Right renal pelvis (tissue), 4 donors: Measurements from ENCODE around the gene TEX264. TPM values are rescaled to one million over a fixed set of nuclear protein-coding genes. Genes with fewer than 3 reads are reported as not detected.

ENCODE experiments used
- DNase-seq, 4 donors: peaks; one replicate each; pipeline ENCODE4 v3.0.0-alpha.2; 2013; ENCODE audit warnings: low read depth in 4 of 4, low spot score in 3 of 4, missing footprints in 1 of 4
- polyA plus RNA-seq, 4 donors: library from polyadenylated mRNA; unstranded; fragments of 120-200 nt; gene quantifications; one replicate each; pipeline ENCODE4 v1.2.1, GENCODE V29; 2013; ENCODE audit not compliant: insufficient read length in 4 of 4

Gene TEX264
- polyA plus RNA-seq, 4 donors: 59.2 to 70.5 (median 65.1) TPM

DNA sequence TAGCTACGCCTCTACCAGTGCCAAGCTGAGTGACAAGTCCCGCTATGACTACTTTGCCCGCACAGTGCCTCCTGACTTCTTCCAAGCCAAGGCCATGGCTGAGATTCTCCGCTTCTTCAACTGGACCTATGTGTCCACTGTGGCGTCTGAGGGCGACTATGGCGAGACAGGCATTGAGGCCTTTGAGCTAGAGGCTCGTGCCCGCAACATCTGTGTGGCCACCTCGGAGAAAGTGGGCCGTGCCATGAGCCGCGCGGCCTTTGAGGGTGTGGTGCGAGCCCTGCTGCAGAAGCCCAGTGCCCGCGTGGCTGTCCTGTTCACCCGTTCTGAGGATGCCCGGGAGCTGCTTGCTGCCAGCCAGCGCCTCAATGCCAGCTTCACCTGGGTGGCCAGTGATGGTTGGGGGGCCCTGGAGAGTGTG lies 41.5 kb downstream of the TEX264 start:
- DNase-seq: no peak

GRCh38 chr3:51712963-51713362 lies 41.9 kb downstream of the TEX264 start:
- no peak for DNase-seq

DNA sequence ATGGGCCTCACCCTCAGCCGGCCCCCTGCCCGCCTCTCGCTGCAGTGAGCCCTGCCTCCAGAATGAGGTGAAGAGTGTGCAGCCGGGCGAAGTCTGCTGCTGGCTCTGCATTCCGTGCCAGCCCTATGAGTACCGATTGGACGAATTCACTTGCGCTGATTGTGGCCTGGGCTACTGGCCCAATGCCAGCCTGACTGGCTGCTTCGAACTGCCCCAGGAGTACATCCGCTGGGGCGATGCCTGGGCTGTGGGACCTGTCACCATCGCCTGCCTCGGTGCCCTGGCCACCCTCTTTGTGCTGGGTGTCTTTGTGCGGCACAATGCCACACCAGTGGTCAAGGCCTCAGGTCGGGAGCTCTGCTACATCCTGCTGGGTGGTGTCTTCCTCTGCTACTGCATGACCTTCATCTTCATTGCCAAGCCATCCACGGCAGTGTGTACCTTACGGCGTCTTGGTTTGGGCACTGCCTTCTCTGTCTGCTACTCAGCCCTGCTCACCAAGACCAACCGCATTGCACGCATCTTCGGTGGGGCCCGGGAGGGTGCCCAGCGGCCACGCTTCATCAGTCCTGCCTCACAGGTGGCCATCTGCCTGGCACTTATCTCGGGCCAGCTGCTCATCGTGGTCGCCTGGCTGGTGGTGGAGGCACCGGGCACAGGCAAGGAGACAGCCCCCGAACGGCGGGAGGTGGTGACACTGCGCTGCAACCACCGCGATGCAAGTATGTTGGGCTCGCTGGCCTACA lies 44.4 kb downstream of the TEX264 start:
- DNase-seq: no peak

GRCh38 chr3:51715977-51716294 lies 44.9 kb downstream of the TEX264 start:
- no peak for DNase-seq

- DNase-seq: no peak
Observed at GRCh38 chr3:51716805-51717204, 45.8 kb downstream of the TEX264 start.

GRCh38 chr3:51717446-51717845 lies 46.4 kb downstream of the TEX264 start:
- DNase-seq: no peak

DNA sequence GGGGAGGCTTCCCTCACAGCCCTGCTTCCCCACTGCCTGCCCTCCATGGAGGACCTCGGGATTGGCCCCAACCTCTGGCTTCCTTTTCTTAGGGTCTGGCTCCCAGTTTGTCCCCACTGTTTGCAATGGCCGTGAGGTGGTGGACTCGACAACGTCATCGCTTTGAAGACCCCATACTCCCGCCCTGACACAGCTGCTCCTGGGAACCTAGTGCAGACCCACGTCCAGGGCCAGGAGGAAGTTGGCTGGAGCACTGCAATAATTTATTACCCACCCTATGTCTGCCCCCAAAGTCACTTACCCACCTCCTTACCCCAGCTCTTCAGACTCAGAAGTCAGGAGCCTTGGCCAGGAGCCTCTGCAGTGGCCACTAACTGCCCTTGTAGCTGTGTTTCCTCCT lies 46.9 kb downstream of the TEX264 start:
- no peak for DNase-seq

GRCh38 chr3:51718547-51719409 lies 47.7 kb downstream of the TEX264 start:
- peak in 2 of 4 donors; percentile 13 to 18 for DNase-seq

DNA sequence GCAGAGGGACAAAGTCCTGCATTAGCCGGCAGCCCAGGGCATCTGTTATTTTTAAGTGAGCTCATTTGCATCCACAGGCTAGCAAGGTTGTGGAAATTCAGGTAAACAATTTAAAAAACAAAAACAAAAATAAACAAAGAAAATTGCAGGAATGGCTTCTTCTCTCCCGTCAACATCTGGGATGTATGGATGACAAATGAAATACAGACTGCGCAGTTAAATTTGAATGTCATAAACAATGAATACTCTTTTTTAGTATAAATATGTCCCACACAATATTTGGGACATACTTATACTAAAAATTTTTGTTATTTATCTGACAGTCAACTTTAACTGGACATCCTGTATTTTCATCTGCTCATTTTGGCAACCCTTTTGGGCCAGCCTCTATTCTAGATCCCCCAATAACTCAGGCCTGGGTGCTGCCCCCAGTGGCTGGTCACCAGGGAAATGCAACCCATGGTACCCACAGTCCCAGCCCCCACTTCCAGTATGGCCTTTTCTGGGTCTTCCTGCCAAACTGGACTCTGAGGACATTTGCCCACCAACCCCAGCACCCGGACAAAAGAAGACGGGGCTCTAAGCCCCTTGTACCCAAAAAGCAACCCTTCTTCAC lies 48.5 kb downstream of the TEX264 start:
- DNase-seq: no peak

GRCh38 chr3:51720292-51721061 lies 49.4 kb downstream of the TEX264 start:
- no peak for DNase-seq

DNA sequence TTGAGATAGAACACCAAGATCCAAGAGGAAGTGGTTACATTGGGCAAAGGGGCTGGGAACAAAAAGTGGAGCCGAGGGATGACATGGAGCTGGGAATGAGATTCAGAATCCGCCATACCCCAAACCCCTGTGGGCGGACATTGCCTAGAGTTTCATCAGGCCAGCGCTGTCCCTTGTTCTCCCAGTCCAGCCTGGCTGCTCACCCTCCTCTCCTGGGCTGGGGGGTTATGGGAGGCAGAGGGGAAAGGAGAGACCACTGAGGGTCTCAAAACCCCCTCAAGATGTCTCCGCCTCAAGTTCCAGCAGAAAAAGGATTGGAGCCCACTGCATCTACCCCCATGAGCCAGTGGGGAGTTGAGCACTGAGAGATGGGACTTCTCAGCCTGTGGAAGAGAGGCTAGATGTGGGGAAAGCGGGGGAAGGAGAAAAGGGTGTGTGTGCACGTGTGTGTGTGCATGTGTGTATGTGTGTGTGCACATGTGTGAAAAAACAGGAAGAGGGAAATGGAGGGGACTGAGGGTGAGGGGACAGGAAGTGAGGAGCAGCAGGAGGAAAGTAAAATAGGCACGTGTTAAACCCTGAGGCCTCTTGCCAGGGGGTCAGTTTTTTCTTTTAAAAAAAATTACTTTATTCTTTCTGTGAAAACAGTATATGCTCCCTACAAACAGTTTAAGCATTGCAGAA lies 50.2 kb downstream of the TEX264 start:
- no peak for DNase-seq

GRCh38 chr3:51722362-51722761 lies 51.3 kb downstream of the TEX264 start:
- no peak for DNase-seq

- DNase-seq: no peak
Observed at GRCh38 chr3:51727500-51727899, 56.4 kb downstream of the TEX264 start.

DNA sequence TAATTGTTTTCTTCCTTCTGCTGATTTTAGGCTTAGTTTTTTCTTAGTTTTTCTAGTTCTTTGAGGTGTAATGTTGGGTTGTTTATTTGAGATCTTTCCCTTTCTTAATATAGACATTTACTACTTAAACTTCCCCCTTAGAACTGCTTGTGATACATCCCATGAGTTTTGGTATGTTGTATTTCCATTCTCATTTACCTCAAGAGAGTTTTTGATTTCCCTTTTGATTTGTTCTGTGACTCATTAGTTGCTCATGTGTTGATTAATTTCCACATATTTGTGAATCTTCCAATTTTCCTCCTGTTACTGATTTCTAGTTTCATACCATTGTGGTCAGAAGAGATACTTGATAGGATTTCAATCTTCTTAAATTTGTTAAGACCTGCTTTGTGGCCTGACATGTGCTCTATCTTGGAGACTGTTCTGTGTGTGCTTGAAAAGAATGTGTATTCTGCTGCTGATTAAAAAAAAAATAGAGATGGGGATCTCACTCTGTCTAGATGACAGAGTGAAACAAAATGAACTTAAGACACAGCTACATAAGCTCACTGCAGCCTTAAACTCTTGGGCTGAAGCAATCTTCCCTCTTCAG lies 58.1 kb downstream of the TEX264 start:
- no peak for DNase-seq

- no peak for DNase-seq
Observed at GRCh38 chr3:51733859-51734571, 63.0 kb downstream of the TEX264 start.

- DNase-seq: no peak
Observed at GRCh38 chr3:51734572-51734907, 63.5 kb downstream of the TEX264 start.

GRCh38 chr3:51735039-51735438 lies 64.0 kb downstream of the TEX264 start:
- no peak for DNase-seq

DNA sequence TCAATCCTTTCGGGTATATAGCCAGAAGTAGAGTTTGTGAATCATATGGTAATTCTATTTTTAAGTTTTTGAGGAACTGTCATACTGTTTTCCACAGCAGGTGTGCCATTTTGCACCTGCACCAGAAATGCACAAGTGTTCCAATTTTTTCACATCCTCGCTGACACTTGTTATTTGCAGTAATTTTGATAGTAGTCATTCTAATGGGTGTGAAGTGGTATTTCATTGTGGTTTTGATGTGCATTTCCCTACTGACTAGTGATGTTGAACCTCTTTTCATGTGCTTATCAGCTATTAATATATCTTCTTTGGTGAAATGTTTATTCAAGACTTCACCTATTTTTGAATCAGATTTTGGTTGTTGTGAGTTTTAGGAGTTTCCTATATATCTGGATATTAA lies 64.9 kb downstream of the TEX264 start:
- DNase-seq: no peak

GRCh38 chr3:51739110-51739509 lies 68.1 kb downstream of the TEX264 start:
- DNase-seq: no peak
